HG02943 (cell line): ENCODE measurements around the gene CST5.
"Not testable (repeated sequence)": the region's sequence is repeated elsewhere in the genome, so short reads cannot be mapped to it uniquely, and the experiment has no call there.

Experiments
- ATAC-seq: cut with Tn5 transposase; IDR thresholded peaks from one replicate; pipeline ENCODE4 v1.9.1; 2021; ENCODE audit warnings: mild to moderate bottlenecking, low read depth, moderate library complexity; ENCODE audit not compliant: unreplicated experiment

Gene CST5

GRCh38 chr20:23857962-23858595 lies 21.5 kb downstream of the CST5 start:
- no peak for ATAC-seq

- ATAC-seq: no peak
Observed at GRCh38 chr20:23856736-23857135, 22.8 kb downstream of the CST5 start.

GRCh38 chr20:23856226-23856625 lies 23.3 kb downstream of the CST5 start:
- no peak for ATAC-seq

GRCh38 chr20:23841693-23842092 lies 37.9 kb downstream of the CST5 start:
- ATAC-seq: no peak

- no peak for ATAC-seq
Observed at GRCh38 chr20:23835716-23836115, 43.8 kb downstream of the CST5 start.

GRCh38 chr20:23832775-23833513 lies 46.6 kb downstream of the CST5 start:
- ATAC-seq: no peak

GRCh38 chr20:23831961-23832360 lies 47.6 kb downstream of the CST5 start:
- not testable (repeated sequence) for ATAC-seq

GRCh38 chr20:23826541-23827021 lies 53.0 kb downstream of the CST5 start, which contains the start of gene CST2:
Gene CST2, minus strand, starts transcription at chr20:23826729. Its CDS starts 69 bp downstream, at chr20:23826660.
- ATAC-seq: no peak
